GM21515 (cell line): ENCODE data around the gene SLC35B2.

ENCODE experiments used
- ATAC-seq: cut with Tn5 transposase; IDR thresholded peaks from one replicate; pipeline ENCODE4 v1.9.1; 2021; ENCODE audit not compliant: unreplicated experiment

The SLC35B2 gene

DNA sequence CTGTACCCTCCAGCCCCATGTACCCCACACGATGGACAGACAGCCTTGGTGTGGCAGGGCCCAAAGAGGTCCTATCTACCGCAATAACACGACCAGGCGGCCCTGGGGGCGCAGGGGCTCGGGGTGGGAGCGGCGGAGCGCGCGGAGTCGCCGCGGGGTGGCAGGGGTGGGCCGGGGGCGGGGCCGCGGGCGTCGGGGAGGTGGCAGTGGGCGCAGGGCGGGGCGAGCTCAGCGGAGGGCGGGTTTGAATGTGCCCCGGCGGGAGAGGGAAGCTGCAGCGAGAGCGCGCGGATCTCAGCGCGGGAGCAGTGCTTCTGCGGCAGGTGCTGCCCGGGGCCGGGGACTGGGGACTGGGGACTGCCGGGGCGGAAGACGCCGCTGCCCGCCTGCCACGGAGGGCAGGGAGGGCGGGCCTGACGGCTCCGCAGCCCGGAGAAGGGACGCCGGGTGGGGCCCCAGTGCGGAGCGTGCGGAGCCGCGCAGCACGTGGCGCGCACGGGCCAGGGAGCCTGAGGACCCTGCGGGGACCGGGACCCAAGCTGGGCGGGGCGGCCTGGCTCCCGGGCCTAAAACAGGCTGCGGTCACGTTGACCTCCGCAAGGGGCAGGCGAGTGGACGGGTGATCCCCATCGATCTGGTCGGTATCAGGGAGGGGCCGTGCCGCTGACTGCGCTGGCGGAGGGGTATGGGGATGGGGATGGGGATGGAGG lies 33.9 kb downstream of the SLC35B2 start, which contains the start of gene SLC29A1:
SLC29A1 (plus strand) TSS at position 277 of the 710 bp plus-strand sequence. CDS start 3,719 bp downstream, outside the sequence.
- no peak for ATAC-seq

GRCh38 chr6:44222486-44223318 lies 34.6 kb downstream of the SLC35B2 start:
- no peak for ATAC-seq

DNA sequence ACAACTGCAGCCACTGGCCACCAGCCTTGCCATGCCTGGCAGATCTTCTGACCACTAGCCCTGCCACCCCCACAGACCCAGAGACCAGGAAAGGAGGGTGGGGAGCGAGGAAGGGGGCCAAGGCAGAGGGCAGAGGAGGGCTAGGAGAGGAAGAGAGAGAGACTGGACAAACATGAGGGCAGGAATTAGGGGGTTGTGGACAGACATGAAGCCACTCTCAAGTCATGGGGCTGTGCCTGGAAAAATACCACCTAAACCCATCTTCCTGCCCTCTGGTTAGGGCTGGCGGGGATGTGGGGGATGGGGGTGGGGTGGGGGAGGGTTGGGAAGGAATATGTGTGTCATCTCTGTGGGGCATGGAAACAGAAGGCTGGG lies 35.4 kb downstream of the SLC35B2 start:
- no peak for ATAC-seq

- ATAC-seq = peak; percentile 43
Observed at GRCh38 chr6:44221291-44221960, 35.9 kb downstream of the SLC35B2 start.

GRCh38 chr6:44220913-44221290 lies 36.4 kb downstream of the SLC35B2 start:
- no peak for ATAC-seq

GRCh38 chr6:44219815-44220784 lies 37.2 kb downstream of the SLC35B2 start:
- no peak for ATAC-seq

DNA sequence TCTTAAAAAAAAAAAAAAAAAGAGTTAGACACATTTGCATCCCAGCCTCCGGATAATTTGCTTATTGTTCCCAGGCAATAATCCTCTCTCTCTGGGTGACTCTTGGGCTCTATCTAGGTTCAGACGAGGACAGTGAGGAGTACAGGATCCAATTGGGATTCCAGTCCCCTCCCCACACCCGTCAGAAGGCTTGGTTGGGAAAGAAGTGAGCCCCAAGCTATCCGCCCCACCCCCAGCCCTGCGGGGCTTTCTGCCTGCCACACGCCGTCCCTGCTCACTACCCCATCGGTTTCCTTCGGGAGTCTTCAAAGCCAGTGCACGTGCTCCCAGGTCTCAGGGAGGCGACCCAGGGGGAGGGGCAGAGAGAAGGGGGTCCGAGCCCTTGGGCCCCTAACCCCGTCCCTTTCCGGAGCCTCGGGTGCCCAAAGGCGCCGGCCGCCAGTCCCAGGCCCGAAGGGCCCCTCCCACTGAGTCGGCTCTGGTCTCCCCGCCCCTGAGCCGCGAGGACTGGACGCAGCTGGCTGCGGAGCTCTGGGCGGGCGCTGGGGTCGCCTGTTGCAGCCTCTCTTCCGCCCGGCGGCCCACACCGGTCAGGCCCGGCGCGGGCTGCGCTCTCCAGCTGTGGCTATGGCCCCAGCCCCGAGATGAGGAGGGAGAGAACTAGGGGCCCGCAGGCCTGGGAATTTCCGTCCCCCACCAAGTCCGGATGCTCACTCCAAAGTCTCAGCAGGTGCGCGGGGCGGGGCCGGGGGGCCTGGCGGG lies 38.1 kb downstream of the SLC35B2 start:
- peak; percentile 49 for ATAC-seq

- ATAC-seq = no peak
Observed at GRCh38 chr6:44217332-44218143, 39.8 kb downstream of the SLC35B2 start.

- ATAC-seq = no peak
Observed at GRCh38 chr6:44216677-44217331, 40.5 kb downstream of the SLC35B2 start, which contains the start of gene MYMX. Gene MYMX (plus strand): TSS chr6:44216926. CDS start chr6:44217472, 546 bp downstream.

DNA sequence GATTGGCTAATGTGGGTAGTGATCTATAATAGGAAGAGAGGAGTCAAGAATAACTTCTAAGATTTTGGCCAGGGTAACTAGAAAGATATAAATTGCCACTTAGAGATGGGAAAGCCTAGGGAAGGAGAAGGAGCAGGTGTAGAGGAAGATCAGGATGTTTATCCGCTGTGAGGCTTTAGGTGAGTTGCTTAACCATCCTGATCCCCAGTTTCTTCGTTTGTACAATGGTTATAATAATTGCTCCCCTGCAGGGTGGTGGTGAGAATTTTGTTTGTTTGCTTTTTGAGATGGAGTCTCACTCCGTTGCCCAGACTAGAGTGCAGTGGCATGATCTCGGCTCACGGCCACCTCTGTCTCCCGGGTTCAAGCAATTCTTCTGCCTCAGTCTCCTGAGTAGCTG lies 43.0 kb downstream of the SLC35B2 start:
- no peak for ATAC-seq

- no peak for ATAC-seq
Observed at GRCh38 chr6:44211284-44211683, 46.0 kb downstream of the SLC35B2 start.

GRCh38 chr6:44207966-44208365 lies 49.4 kb downstream of the SLC35B2 start:
- ATAC-seq = no peak
